ENCODE measurements around the gene CBY1. TPM values are rescaled to one million over a fixed set of nuclear protein-coding genes. Genes with fewer than 3 reads are reported as not detected.

Gene CBY1
- total and polyA plus RNA-seq, 8 donors = 1.8 to 43.6 (median 27.6) TPM

- 10 to 34% (median 20%) methylated on average over 2 of the region's 2 CpGs for WGBS, 5 donors
- Histone ChIP-seq H3K4me3 (peak overlapping the region; percentile 80 to 92 (median 88)), H3K4me1 (peaks cover 35 to 66% (median 39%) of the 10 kb centered on the region in 4 donors), H3K27ac (peak overlapping the region; percentile 68 to 100 (median 97)), H3K27me3 (no peaks in the 10 kb centered on the region), H3K9me3 (no peaks in the 10 kb centered on the region), H3K36me3 (peaks cover 0 to 21% (median 19%) of the 10 kb centered on the region in 4 donors)
- peak in 1 of 2 donors; percentile 54 for DNase-seq
- TF ChIP-seq POLR2AphosphoS5 (IDR thresholded peaks at IDR 0.05) (peak in 2 of 3 donors; percentile 32 to 57), EP300 (IDR thresholded peaks at IDR 0.05) (no peak)
- intact Hi-C loops (cut with DNase I; ENCODE audit: low total_unique reads) = no loop called here
Observed at GRCh38 chr22:38707346-38707745, 50.9 kb downstream of the CBY1 start.

GRCh38 chr22:38707984-38708383, 51.5 kb downstream of the CBY1 start:
- WGBS, 5 donors = 82 to 90% (median 88%) methylated on average over 3 of the region's 3 CpGs
- H3K4me3 ChIP-seq = peak overlapping the region in 2 of 4 donors; percentile 80 to 92
- peak overlapping the region in 2 of 5 donors; percentile 96 to 99 for H3K27ac ChIP-seq
- DNase-seq = no peak
- H3K27me3 ChIP-seq = no peaks in the 10 kb centered on the region
- intact Hi-C loops (cut with DNase I; ENCODE audit: low total_unique reads) = no loop called here
- H3K4me1 ChIP-seq = peaks cover 36 to 72% (median 45%) of the 10 kb centered on the region in 4 donors
- H3K9me3 ChIP-seq = no peaks in the 10 kb centered on the region
- TF ChIP-seq POLR2A (IDR thresholded peaks at IDR 0.05) (no peak), EP300 (IDR thresholded peaks at IDR 0.05) (no peak), CTCF (IDR thresholded peaks at IDR 0.05) (no peak), POLR2AphosphoS5 (IDR thresholded peaks at IDR 0.05) (no peak)
- peaks cover 0 to 24% (median 21%) of the 10 kb centered on the region in 4 donors for H3K36me3 ChIP-seq

- H3K27ac ChIP-seq = no peak overlapping the region
- 83 to 89% (median 88%) methylated on average over 3 of the region's 3 CpGs for WGBS, 5 donors
Observed at GRCh38 chr22:38709306-38709705, 52.9 kb downstream of the CBY1 start.

GRCh38 chr22:38710351-38710750, 53.9 kb downstream of the CBY1 start:
- Histone ChIP-seq H3K4me1 (peaks cover 34 to 86% (median 48%) of the 10 kb centered on the region in 4 donors), H3K27ac (no peak overlapping the region)
- WGBS, 5 donors = 82 to 89% (median 87%) methylated on average over 3 of the region's 3 CpGs

More at GRCh38 chr22:38709306-38709705, 52.9 kb downstream of the CBY1 start:
- no peak overlapping the region for H3K4me3 ChIP-seq
- H3K36me3 ChIP-seq = peaks cover 0 to 24% (median 21%) of the 10 kb centered on the region in 4 donors
- intact Hi-C loops (cut with DNase I; ENCODE audit: low total_unique reads) = no loop called here
- no peak for DNase-seq
- H3K27me3 ChIP-seq = no peaks in the 10 kb centered on the region
- H3K9me3 ChIP-seq = no peaks in the 10 kb centered on the region
- H3K4me1 ChIP-seq = peaks cover 35 to 85% (median 51%) of the 10 kb centered on the region in 4 donors
- TF ChIP-seq POLR2AphosphoS5 (IDR thresholded peaks at IDR 0.05) = no peak
- no peak for TF ChIP-seq CTCF (IDR thresholded peaks at IDR 0.05)
- TF ChIP-seq POLR2A (IDR thresholded peaks at IDR 0.05) = no peak
- TF ChIP-seq EP300 (IDR thresholded peaks at IDR 0.05) = no peak

GRCh38 chr22:38710866-38711265, 54.4 kb downstream of the CBY1 start:
- 69 to 79% (median 74%) methylated on average over 3 of the region's 3 CpGs for WGBS, 5 donors
- no peak overlapping the region for H3K27ac ChIP-seq
- H3K36me3 ChIP-seq = peaks cover 4 to 31% (median 30%) of the 10 kb centered on the region in 4 donors
- peaks cover 34 to 89% (median 48%) of the 10 kb centered on the region in 4 donors for H3K4me1 ChIP-seq
- DNase-seq = no peak
- intact Hi-C loops (cut with DNase I; ENCODE audit: low total_unique reads) = no loop called here
- no peaks in the 10 kb centered on the region for H3K27me3 ChIP-seq
- H3K4me3 ChIP-seq = no peak overlapping the region
- no peaks in the 10 kb centered on the region for H3K9me3 ChIP-seq
- no peak for TF ChIP-seq EP300 (IDR thresholded peaks at IDR 0.05)
- TF ChIP-seq POLR2A (IDR thresholded peaks at IDR 0.05) = no peak
- no peak for TF ChIP-seq CTCF (IDR thresholded peaks at IDR 0.05)
- no peak for TF ChIP-seq POLR2AphosphoS5 (IDR thresholded peaks at IDR 0.05)

More at GRCh38 chr22:38710351-38710750, 53.9 kb downstream of the CBY1 start:
- Histone ChIP-seq H3K9me3 (no peaks in the 10 kb centered on the region), H3K36me3 (peaks cover 3 to 25% (median 25%) of the 10 kb centered on the region in 4 donors), H3K27me3 (no peaks in the 10 kb centered on the region), H3K4me3 (no peak overlapping the region)
- no peak for DNase-seq
- intact Hi-C loops (cut with DNase I; ENCODE audit: low total_unique reads) = no loop called here
- no peak for TF ChIP-seq POLR2A (IDR thresholded peaks at IDR 0.05)
